HEK293 (cell line): ENCODE data around the gene OGDHL.
"Not testable (repeated sequence)": the region's sequence is repeated elsewhere in the genome, so short reads cannot be mapped to it uniquely, and the experiment has no call there.

Source experiments
- KLF7 ChIP-seq: fragments of 450-650 bp; formaldehyde crosslinking; IDR thresholded peaks from 2 replicates; pipeline ENCODE4 v1.5.1; 2016; ENCODE audit warnings: missing biosample characterization, missing genetic modification characterization, borderline replicate concordance
- ZBTB20 ChIP-seq: fragments of 450-650 bp; formaldehyde crosslinking; IDR thresholded peaks from 2 replicates; pipeline ENCODE4 v1.5.1; 2016; ENCODE audit warnings: missing biosample characterization, missing genetic modification characterization
- ZFP41 ChIP-seq: fragments of 450-650 bp; formaldehyde crosslinking; IDR thresholded peaks from 2 replicates; pipeline ENCODE4 v1.5.1; 2016; ENCODE audit warnings: missing biosample characterization, missing genetic modification characterization, borderline replicate concordance
- ZNF121 ChIP-seq: fragments of 450-650 bp; formaldehyde crosslinking; IDR thresholded peaks from 2 replicates; pipeline ENCODE4 v1.5.1; 2016; ENCODE audit warnings: missing biosample characterization, missing genetic modification characterization
- ZNF248 ChIP-seq: fragments of 450-650 bp; formaldehyde crosslinking; IDR thresholded peaks from 2 replicates; pipeline ENCODE4 v1.5.1; 2017; ENCODE audit warnings: missing biosample characterization, missing genetic modification characterization
- ZNF777 ChIP-seq: fragments of 450-650 bp; formaldehyde crosslinking; IDR thresholded peaks from 2 replicates; pipeline ENCODE4 v1.5.1; 2017; ENCODE audit warnings: missing biosample characterization, missing genetic modification characterization, borderline replicate concordance
- TF ChIP-seq, protein P1 (sequence below): fragments of 450-650 bp; formaldehyde crosslinking; IDR thresholded peaks from 2 replicates; pipeline ENCODE4 v1.5.1; 2016; ENCODE audit warnings: missing biosample characterization, missing genetic modification characterization
- TF ChIP-seq, protein P2 (sequence below): fragments of 450-650 bp; formaldehyde crosslinking; IDR thresholded peaks from 2 replicates; pipeline ENCODE4 v1.5.1; 2016; ENCODE audit warnings: missing biosample characterization, missing genetic modification characterization
- TF ChIP-seq, protein P3 (sequence below): fragments of 450-650 bp; formaldehyde crosslinking; IDR thresholded peaks from 2 replicates; pipeline ENCODE4 v1.5.1; 2016; ENCODE audit warnings: missing biosample characterization, missing genetic modification characterization, low read depth

DNA sequence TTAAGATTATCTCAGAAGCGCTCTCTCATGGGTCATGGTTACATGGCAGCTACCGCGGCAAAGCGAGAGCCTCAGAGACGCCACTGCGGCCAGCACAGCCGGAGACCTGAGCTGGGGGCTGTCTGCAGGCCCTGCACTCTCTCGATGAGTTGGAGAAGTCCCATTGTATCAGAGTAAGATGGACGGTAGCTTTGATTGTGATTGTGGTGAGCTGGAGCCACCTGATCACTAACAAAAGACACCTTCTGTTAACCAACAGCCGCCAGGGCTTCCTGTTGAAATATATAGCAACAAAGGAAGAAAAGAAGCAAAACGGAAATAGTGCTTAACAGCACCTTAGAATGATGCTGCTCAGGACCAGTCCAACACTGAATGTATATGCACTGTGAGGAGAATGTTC, 8.9 kb upstream of the OGDHL start:
- TF ChIP-seq KLF7 (tag by site-specific recombination); ZNF121 (tag by site-specific recombination); ZBTB20 (tag by site-specific recombination); ZFP41; ZNF777 (tag by site-specific recombination); ZNF248 (tag by site-specific recombination): not testable (repeated sequence)
- TF ChIP-seq, protein P1, sequence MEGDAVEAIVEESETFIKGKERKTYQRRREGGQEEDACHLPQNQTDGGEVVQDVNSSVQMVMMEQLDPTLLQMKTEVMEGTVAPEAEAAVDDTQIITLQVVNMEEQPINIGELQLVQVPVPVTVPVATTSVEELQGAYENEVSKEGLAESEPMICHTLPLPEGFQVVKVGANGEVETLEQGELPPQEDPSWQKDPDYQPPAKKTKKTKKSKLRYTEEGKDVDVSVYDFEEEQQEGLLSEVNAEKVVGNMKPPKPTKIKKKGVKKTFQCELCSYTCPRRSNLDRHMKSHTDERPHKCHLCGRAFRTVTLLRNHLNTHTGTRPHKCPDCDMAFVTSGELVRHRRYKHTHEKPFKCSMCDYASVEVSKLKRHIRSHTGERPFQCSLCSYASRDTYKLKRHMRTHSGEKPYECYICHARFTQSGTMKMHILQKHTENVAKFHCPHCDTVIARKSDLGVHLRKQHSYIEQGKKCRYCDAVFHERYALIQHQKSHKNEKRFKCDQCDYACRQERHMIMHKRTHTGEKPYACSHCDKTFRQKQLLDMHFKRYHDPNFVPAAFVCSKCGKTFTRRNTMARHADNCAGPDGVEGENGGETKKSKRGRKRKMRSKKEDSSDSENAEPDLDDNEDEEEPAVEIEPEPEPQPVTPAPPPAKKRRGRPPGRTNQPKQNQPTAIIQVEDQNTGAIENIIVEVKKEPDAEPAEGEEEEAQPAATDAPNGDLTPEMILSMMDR (tag by site-specific recombination) = not testable (repeated sequence)
- TF ChIP-seq, protein P2, sequence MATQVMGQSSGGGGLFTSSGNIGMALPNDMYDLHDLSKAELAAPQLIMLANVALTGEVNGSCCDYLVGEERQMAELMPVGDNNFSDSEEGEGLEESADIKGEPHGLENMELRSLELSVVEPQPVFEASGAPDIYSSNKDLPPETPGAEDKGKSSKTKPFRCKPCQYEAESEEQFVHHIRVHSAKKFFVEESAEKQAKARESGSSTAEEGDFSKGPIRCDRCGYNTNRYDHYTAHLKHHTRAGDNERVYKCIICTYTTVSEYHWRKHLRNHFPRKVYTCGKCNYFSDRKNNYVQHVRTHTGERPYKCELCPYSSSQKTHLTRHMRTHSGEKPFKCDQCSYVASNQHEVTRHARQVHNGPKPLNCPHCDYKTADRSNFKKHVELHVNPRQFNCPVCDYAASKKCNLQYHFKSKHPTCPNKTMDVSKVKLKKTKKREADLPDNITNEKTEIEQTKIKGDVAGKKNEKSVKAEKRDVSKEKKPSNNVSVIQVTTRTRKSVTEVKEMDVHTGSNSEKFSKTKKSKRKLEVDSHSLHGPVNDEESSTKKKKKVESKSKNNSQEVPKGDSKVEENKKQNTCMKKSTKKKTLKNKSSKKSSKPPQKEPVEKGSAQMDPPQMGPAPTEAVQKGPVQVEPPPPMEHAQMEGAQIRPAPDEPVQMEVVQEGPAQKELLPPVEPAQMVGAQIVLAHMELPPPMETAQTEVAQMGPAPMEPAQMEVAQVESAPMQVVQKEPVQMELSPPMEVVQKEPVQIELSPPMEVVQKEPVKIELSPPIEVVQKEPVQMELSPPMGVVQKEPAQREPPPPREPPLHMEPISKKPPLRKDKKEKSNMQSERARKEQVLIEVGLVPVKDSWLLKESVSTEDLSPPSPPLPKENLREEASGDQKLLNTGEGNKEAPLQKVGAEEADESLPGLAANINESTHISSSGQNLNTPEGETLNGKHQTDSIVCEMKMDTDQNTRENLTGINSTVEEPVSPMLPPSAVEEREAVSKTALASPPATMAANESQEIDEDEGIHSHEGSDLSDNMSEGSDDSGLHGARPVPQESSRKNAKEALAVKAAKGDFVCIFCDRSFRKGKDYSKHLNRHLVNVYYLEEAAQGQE (tag by site-specific recombination) = not testable (repeated sequence)
- TF ChIP-seq, protein P3, sequence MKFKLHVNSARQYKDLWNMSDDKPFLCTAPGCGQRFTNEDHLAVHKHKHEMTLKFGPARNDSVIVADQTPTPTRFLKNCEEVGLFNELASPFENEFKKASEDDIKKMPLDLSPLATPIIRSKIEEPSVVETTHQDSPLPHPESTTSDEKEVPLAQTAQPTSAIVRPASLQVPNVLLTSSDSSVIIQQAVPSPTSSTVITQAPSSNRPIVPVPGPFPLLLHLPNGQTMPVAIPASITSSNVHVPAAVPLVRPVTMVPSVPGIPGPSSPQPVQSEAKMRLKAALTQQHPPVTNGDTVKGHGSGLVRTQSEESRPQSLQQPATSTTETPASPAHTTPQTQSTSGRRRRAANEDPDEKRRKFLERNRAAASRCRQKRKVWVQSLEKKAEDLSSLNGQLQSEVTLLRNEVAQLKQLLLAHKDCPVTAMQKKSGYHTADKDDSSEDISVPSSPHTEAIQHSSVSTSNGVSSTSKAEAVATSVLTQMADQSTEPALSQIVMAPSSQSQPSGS (tag by site-specific recombination) = not testable (repeated sequence)
